ENCODE data around the gene TRIM24.

DNA sequence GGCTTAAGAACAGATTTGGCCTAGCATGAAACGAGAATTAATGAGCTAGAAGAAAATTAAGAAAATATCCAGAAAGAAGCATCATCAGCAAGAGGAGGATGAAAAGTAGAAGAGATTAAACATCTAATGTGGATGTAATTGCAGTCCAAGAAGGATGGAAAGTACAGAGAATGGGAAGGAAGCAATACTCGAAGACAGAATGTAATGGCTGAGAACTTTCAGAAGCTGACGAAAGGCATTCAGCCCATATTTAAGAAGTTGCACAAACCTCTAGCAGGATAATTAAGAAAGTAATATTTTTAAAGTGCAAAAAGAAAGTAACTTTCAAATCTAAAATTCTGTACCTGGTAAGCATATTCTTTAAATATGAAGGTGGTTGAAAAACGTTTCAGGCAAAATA is 60.7 kb downstream of the TRIM24 start:
- TF ChIP-seq, protein P1, sequence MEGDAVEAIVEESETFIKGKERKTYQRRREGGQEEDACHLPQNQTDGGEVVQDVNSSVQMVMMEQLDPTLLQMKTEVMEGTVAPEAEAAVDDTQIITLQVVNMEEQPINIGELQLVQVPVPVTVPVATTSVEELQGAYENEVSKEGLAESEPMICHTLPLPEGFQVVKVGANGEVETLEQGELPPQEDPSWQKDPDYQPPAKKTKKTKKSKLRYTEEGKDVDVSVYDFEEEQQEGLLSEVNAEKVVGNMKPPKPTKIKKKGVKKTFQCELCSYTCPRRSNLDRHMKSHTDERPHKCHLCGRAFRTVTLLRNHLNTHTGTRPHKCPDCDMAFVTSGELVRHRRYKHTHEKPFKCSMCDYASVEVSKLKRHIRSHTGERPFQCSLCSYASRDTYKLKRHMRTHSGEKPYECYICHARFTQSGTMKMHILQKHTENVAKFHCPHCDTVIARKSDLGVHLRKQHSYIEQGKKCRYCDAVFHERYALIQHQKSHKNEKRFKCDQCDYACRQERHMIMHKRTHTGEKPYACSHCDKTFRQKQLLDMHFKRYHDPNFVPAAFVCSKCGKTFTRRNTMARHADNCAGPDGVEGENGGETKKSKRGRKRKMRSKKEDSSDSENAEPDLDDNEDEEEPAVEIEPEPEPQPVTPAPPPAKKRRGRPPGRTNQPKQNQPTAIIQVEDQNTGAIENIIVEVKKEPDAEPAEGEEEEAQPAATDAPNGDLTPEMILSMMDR (IDR thresholded peaks at IDR 0.05), result no peak
- no peak for TF ChIP-seq ZFX (IDR thresholded peaks at IDR 0.05; ENCODE audit: borderline replicate concordance)

All from 22Rv1 (cell line).